H1 (cell line): Measurements from ENCODE around the gene CTNND2. TPM values are rescaled to one million over a fixed set of nuclear protein-coding genes. Genes with fewer than 3 reads are reported as not detected.

ENCODE experiments used
- TEAD4 ChIP-seq: IDR thresholded peaks from 2 replicates; pipeline ENCODE4 v1.6.1; 2012; ENCODE audit warnings: low read depth, low read length, inconsistent platforms, mixed read lengths
- polyA plus RNA-seq, 7 experiments: library from polyadenylated mRNA; depleted of rRNA in 3 of 7; stranded (reverse) in 5 of 7; unstranded in 2 of 7; fragments of >200 nt in 5 of 7; fragments of 200-250 nt in 2 of 7; gene quantifications; 1 replicate in 5 of 7; 2 replicates in 1 of 7; 4 replicates in 1 of 7; pipeline versions ENCODE4 v1.2.1 to v1.2.3, GENCODE V29; 2011 to 2013; ENCODE audit warnings: missing spikeins in 2 of 7, mixed read lengths in 2 of 7
- total RNA-seq: library from RNA; stranded (reverse); fragmentation: NEBNext Ultra II Directional; extraction: Animal tissue kit (Norgen Biotek cat#: 25700); gene quantifications from 2 replicates; pipeline ENCODE4 v1.2.1, GENCODE V29; 2021
- TF ChIP-seq, protein P1 (sequence below): IDR thresholded peaks from 2 replicates; pipeline ENCODE4 v1.6.1; 2011; ENCODE audit warnings: low read depth, mild to moderate bottlenecking, low read length; ENCODE audit not compliant: insufficient read depth

CTNND2 gene
- total and polyA plus RNA-seq, 2 of the 8 experiments (the other 6 are each of a cell fraction or from before 2014, with no cell fraction given): 7.4 to 14.2 TPM

DNA sequence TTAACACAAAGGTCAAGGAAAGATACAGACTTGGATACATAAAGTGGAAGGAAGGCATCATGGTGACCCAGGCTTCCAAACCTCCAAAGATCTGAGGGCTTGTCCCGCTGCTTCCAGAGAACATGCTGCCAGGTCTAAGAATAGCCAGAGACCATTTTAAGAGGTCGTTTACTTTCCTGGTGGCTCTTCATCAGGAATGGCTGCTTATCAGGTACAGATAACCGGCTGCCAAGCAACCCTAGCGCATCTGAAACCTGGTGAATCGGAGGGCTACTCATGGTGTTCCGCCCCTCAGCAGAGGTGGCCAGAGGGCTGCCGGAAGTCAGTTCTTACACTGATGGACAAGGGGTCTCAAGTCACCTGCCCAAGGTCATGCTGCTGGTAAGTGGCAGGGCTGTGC is 892.0 kb downstream of the CTNND2 start (continued):
- TF ChIP-seq, protein P1, sequence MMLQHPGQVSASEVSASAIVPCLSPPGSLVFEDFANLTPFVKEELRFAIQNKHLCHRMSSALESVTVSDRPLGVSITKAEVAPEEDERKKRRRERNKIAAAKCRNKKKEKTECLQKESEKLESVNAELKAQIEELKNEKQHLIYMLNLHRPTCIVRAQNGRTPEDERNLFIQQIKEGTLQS: no peak
- no peak for TF ChIP-seq TEAD4
